Epithelial cell of proximal tubule (primary cell): ENCODE measurements around the gene BUD23. TPM values are rescaled to one million over a fixed set of nuclear protein-coding genes. Genes with fewer than 3 reads are reported as not detected.

Source experiments
- DNase-seq: peaks from one replicate; pipeline ENCODE4 v3.0.0-alpha.2; 2011; ENCODE audit warnings: low read depth
- H3K4me3 ChIP-seq: 2 replicates; pipeline ENCODE4 v1.5.1; 2011; ENCODE audit warnings: low read depth, mild to moderate bottlenecking, low read length
- CTCF ChIP-seq: conservative IDR thresholded peaks from 2 replicates; pipeline ENCODE4 v1.5.1; 2012; ENCODE audit warnings: low read depth, mild to moderate bottlenecking, low read length
- total RNA-seq: library from RNA; depleted of rRNA; stranded (reverse); fragments of >200 nt; gene quantifications from 2 replicates; pipeline ENCODE4 v1.2.3, GENCODE V29; 2015

Gene BUD23
- total RNA-seq, 1 donor from 2014 or later: 65.2 TPM

- TF ChIP-seq CTCF: no peak
- no peak for DNase-seq
- no peak overlapping the region for H3K4me3 ChIP-seq
These were observed 7.2 kb downstream of the BUD23 start for GRCh38 chr7:73690646-73691045.

- no peak for DNase-seq
These were observed 13.0 kb downstream of the BUD23 start for GRCh38 chr7:73696372-73696771.

DNA sequence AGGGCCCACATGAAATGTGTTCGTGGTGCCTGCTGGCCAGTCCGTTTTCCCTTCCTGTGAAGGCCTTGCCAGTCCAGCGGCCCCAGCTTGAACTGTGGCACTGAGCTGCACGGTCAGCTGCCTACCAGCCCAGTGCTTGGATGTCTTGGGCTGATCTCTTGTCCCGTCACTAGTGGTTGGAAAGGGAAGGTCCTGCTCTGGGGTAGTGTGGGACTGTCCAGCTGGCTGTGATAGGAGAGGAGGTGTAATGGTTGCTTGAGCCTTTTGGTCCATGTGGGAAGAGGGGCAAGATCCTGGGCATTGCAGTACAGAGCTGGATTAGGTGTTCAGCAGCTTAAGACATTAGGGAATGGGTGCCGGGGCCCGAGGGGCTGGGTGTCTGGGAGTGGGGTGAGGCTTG is 15.0 kb downstream of the BUD23 start:
- DNase-seq: no peak
- no peak overlapping the region for H3K4me3 ChIP-seq
- no peak for TF ChIP-seq CTCF

More at GRCh38 chr7:73696372-73696771, 13.0 kb downstream of the BUD23 start:
- TF ChIP-seq CTCF: no peak
- no peak overlapping the region for H3K4me3 ChIP-seq

DNA sequence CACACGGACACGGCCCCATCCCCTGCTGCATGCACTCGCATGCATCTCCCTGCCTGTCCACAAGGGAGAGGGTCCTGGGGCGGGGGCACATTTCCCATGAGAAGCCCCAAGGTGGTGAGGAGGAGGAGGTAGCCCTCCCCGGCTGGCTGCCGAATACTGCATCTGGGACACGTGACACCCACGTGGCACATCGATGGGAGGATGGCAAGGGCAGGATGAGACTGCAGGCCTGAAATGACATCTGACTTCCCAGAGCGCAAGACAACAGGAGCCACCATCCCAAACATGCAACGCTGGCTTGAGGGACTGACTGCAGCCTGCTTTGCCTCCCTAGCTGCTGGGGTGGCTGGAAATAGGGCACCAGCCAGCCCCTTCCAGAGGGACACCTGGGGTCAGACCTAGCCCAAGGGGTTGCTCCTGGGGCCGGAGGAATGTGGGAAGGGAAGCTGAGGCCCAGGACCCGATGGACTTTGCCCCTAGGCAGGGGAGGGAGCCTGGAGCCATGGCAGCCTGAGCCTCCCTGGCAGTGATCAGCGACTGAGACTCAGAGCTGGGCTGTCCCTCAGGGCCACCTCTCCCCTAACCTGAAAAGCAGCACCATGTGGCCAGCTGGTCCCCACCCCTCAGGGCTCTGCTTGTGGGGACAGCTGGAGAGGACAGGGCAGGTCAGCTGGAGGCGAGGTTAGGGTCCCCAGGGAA is 16.1 kb downstream of the BUD23 start:
- H3K4me3 ChIP-seq: no peak overlapping the region
- DNase-seq: no peak
- TF ChIP-seq CTCF: no peak

GRCh38 chr7:73700069-73700423 is 16.6 kb downstream of the BUD23 start:
- no peak for DNase-seq

GRCh38 chr7:73700581-73701134 is 17.3 kb downstream of the BUD23 start:
- no peak for DNase-seq
- no peak overlapping the region for H3K4me3 ChIP-seq
- TF ChIP-seq CTCF: no peak

More at GRCh38 chr7:73700069-73700423, 16.6 kb downstream of the BUD23 start:
- TF ChIP-seq CTCF: no peak
- no peak overlapping the region for H3K4me3 ChIP-seq
